Right lobe of liver (tissue), 6 donors: Measurements from ENCODE around the gene WNK4. TPM values are rescaled to one million over a fixed set of nuclear protein-coding genes. Genes with fewer than 3 reads are reported as not detected.

Experiments
- ATAC-seq, 4 donors: fragments of 200-7000 bp; cut with Tn5 transposase; one replicate each; pipeline ENCODE4 v1.9.1; 2020; ENCODE audit warnings: mild to moderate bottlenecking in 4 of 4, moderate library complexity in 4 of 4
- DNase-seq, 3 donors: peaks; one replicate each; pipeline ENCODE4 v3.0.0-alpha.2; 2020
- H3K27ac ChIP-seq, 3 donors: fragments of 200-600 bp; one replicate each; pipeline ENCODE4 v1.8.0; 2022
- H3K27me3 ChIP-seq, 2 donors: fragments of 200-600 bp; one replicate each; pipeline ENCODE4 v1.8.0; 2022
- H3K36me3 ChIP-seq, 4 donors: fragments of 200-600 bp; sonication (generic) in 1 of 4; one replicate each; pipeline versions ENCODE4 v1.5.1 to v1.8.0; 2017 to 2022; ENCODE audit warnings: control low read depth in 1 of 4
- H3K4me1 ChIP-seq, 4 donors: fragments of 200-600 bp; sonication (generic) in 1 of 4; one replicate each; pipeline versions ENCODE4 v1.5.1 to v1.8.0; 2017 to 2022; ENCODE audit warnings: control low read depth in 1 of 4
- H3K4me3 ChIP-seq, 3 donors: fragments of 200-600 bp; one replicate each; pipeline ENCODE4 v1.8.0; 2022
- H3K9me3 ChIP-seq, 4 donors: fragments of 200-600 bp; sonication (generic) in 1 of 4; one replicate each; pipeline versions ENCODE4 v1.5.1 to v1.8.0; 2017 to 2022; ENCODE audit warnings: control low read depth in 1 of 4
- CTCF ChIP-seq, 4 donors: fragments of 200-600 bp in 3 of 4; fragments of 450-650 bp in 1 of 4; IDR thresholded peaks; one replicate each; pipeline versions ENCODE4 v1.5.1 to v1.8.0; 2016 to 2022; ENCODE audit warnings: antibody characterized with exemption in 4 of 4, mild to moderate bottlenecking in 2 of 4
- POLR2A ChIP-seq: fragments of 450-650 bp; IDR thresholded peaks from one replicate; pipeline ENCODE4 v1.6.1; 2017; ENCODE audit warnings: antibody characterized with exemption, mild to moderate bottlenecking
- WGBS: methylation state at CpG from one replicate; pipeline ENCODE4 v1.1.6; 2018; ENCODE audit warnings: low coverage, low lambda C conversion rate; ENCODE audit not compliant: insufficient coverage; ENCODE audit errors: missing lambda C conversion rate; 5-methylcytosine and 5-hydroxymethylcytosine counted together
- intact Hi-C, 2 donors: fragments of 100-400 bp; cut with DNase I; formaldehyde crosslinking; loops; one replicate each; pipeline versions ENCODE4 v1.11.2 to v1.14.1; 2022
- total RNA-seq, 6 experiments: library from RNA; depleted of rRNA in 2 of 6; stranded (reverse); fragments of >200 nt in 2 of 6; fragmentation: NEBNext Ultra II Directional in 3 of 6; extraction: Animal tissue kit (Norgen Biotek cat#: 25700) in 3 of 6; gene quantifications; one replicate each; pipeline versions ENCODE4 v1.1.0 to v1.2.4, GENCODE V29; 2016 to 2023
- donor health status: DM: no; HTN: yes; CAD: no.
- donor health status: DM: no; HTN: no; CAD: no.
- donor health status: DM: no; HTN: no; CAD: no.
- donor health status: DM: no; HTN: yes; CAD: no.
- donor health status: DM: no; HTN: yes; CAD: no.

WNK4 gene
- total RNA-seq, 6 experiments from 2014 or later, result 0.12 to 1.1 (median 0.22) TPM; not detected in 3

DNA sequence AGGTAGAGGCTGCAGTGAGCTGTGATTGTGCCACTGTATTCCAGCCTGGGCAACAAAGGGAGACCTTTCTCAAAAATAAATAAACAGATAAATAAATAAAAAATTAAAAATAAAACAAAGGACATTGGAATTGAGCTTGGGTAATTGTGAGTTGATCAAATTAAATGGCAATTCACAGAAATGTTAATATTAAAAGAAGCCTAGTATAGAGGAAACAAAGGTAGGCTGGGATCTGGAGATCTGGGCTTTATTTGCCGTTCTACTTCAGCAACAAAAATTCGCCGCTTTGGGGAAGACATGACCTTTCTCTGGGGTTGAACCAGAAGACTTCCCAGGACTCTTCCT is 7.5 kb upstream of the WNK4 start:
- WGBS, result 0% methylated on average over 3 of the region's 3 CpGs
- peak overlapping the region; percentile 49 to 85 (median 72) for H3K27ac ChIP-seq
- H3K9me3 ChIP-seq, result no peaks in the 10 kb centered on the region
- no peak for TF ChIP-seq POLR2A
- no peak for TF ChIP-seq CTCF (IDR thresholded peaks at IDR 0.05)
- H3K4me1 ChIP-seq, result no peaks in the 10 kb centered on the region
- no peaks in the 10 kb centered on the region for H3K27me3 ChIP-seq
- H3K4me3 ChIP-seq, result peak overlapping the region; percentile 74 to 95 (median 80)
- peak in 1 of 4 donors; percentile 5 for ATAC-seq
- no peak for DNase-seq
- intact Hi-C loops, result no loop called here
- peaks cover 0 to 24% (median 12%) of the 10 kb centered on the region in 4 donors for H3K36me3 ChIP-seq

DNA sequence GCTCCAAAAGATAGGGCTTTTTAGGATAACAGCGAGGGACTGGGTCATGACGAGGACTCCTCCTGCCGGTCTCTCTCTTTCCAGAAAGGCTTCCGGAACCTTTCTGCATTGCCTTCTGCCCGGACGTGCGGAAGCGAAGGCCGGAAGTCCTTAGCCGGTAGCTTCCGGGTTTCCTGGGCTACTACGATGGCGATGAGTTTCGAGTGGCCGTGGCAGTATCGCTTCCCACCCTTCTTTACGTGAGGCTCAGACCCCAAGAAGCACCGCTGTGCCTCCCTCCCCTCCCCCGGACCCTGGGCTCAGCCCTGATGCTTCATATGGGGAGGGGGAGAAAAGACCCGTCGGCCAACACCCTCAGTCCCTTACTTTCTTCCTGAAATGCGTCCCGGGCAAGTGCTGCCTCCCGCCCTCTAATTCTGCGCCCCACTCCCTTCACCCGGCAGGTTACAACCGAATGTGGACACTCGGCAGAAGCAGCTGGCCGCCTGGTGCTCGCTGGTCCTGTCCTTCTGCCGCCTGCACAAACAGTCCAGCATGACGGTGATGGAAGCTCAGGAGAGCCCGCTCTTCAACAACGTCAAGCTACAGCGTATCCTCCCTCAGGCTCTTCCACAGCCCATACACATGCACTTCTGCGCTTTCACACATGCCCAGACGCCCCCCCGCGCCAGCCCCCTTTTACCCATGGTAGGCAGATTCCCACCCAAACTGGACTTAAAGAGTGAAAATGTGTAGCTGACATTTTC is 6.9 kb upstream of the WNK4 start, which contains the start of gene VPS25:
TSS of gene VPS25 (plus strand) at position 160 of the 746 bp plus-strand sequence. CDS start at position 187, 27 bp downstream.
- H3K27me3 ChIP-seq, result no peaks in the 10 kb centered on the region
- H3K4me1 ChIP-seq, result no peaks in the 10 kb centered on the region
- DNase-seq (peak; percentile 72 to 81 (median 81)), ATAC-seq (peak; percentile 96 to 99 (median 98))
- H3K9me3 ChIP-seq, result no peaks in the 10 kb centered on the region
- WGBS, result 2% methylated on average over 6 of the region's 39 CpGs
- TF ChIP-seq POLR2A (peak; percentile 51), CTCF (IDR thresholded peaks at IDR 0.05) (peak in 1 of 4 donors; percentile 13)
- H3K27ac ChIP-seq, result peak within 1 kb of the TSS; percentile 49 to 85 (median 72)
- H3K36me3 ChIP-seq, result peaks cover 0 to 27% (median 14%) of the 10 kb centered on the region in 4 donors
- intact Hi-C loops, result no loop called here
- peak within 1 kb of the TSS; percentile 74 to 95 (median 80) for H3K4me3 ChIP-seq

DNA sequence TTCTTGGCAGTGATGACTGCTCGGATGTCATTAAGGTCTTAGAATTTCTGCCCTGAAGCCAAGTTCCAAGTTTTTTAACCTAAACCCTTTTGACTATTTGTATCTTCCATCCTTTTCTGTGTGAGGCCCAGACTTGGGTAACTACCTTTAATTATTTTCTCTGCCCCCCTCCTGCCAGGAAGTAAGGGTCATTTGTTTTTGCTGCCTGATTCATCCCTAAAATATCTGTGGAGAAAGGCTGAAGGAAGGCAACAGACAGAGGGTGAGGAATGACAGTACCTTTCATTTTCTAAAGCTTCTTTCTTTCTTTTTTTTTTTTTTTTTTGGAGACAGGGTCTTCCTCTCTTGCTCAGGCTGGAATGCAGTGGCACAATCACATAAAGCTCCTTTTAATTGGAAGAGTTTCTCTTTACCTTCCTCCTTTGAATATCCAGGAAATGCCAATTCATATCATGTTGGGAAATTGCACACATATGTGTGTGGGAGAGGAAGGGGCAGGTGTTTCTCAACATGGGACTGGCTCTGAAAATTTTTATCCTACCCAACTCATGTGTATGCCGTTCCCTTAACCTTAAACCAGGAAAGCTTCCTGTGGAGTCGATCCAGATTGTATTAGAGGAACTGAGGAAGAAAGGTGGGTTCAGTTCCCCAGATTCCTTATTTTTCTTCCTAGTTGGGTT is 6.2 kb upstream of the WNK4 start:
- Histone ChIP-seq H3K4me3 (peak overlapping the region; percentile 74 to 95 (median 80)), H3K9me3 (no peaks in the 10 kb centered on the region), H3K27ac (no peak overlapping the region), H3K36me3 (peaks cover 0 to 35% (median 17%) of the 10 kb centered on the region in 4 donors), H3K27me3 (no peaks in the 10 kb centered on the region), H3K4me1 (no peaks in the 10 kb centered on the region)
- DNase-seq, result no peak
- WGBS, result 47% methylated on average over 2 of the region's 3 CpGs
- ATAC-seq, result no peak
- TF ChIP-seq CTCF (IDR thresholded peaks at IDR 0.05) (no peak), POLR2A (no peak)
- intact Hi-C loops, result no loop called here

- 30% methylated on average over 3 of the region's 3 CpGs for WGBS
- no peak overlapping the region for H3K4me3 ChIP-seq
- no peaks in the 10 kb centered on the region for H3K9me3 ChIP-seq
- DNase-seq (no peak), ATAC-seq (no peak)
- intact Hi-C loops, result no loop called here
- TF ChIP-seq POLR2A (no peak), CTCF (IDR thresholded peaks at IDR 0.05) (no peak)
- peaks cover 0 to 36% (median 18%) of the 10 kb centered on the region in 4 donors for H3K36me3 ChIP-seq
- no peak overlapping the region for H3K27ac ChIP-seq
- H3K27me3 ChIP-seq, result no peaks in the 10 kb centered on the region
- peaks cover 0 to 7% (median 0%) of the 10 kb centered on the region in 4 donors for H3K4me1 ChIP-seq
Measured at GRCh38 chr17:42775534-42776098, 4.8 kb upstream of the WNK4 start.
